Ovary (tissue), 3 donors: ENCODE data around the gene SLC25A38.

ENCODE experiments used
- CTCF ChIP-seq, 3 donors: fragments of 450-650 bp in 2 of 3; fragments of 200-600 bp in 1 of 3; IDR thresholded peaks; one replicate each; pipeline versions ENCODE4 v1.5.1 to v1.8.0; 2016 to 2022; ENCODE audit warnings: antibody characterized with exemption in 3 of 3, mild to moderate bottlenecking in 1 of 3
- POLR2A ChIP-seq: fragments of 450-650 bp; IDR thresholded peaks from one replicate; pipeline ENCODE4 v1.6.1; 2017; ENCODE audit warnings: antibody characterized with exemption, mild to moderate bottlenecking, moderate library complexity
- donor health status: DM: no; HTN: no; CAD: no.

DNA sequence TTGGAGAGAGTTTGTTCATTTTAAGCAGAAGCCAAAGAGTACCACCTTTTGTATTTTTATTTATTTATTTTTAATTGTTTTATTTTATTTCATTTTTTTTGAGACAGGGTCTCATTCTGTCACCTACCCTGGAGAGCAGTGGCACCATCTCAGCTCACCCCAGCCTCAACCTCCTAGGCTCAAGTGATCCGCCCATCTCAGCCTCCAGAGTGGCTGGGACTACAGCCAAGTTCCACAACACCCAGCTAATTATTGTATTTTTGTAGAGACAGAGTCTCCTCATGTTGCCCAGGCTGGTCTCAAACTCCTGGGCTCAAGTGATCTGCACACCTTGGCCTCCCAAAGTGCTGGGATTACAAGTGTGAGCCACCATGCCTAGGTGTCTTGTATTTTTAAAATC lies 44.1 kb upstream of the SLC25A38 start:
- TF ChIP-seq POLR2A (no peak), CTCF (IDR thresholded peaks at IDR 0.05) (no peak)
